Measurements from ENCODE around the gene STT3B.

STT3B gene

GRCh38 chr3:31522152-31522551, 10.6 kb upstream of the STT3B start:
- DNase-seq = peak; percentile 87

- peak; percentile 35 for DNase-seq
These were observed 9.2 kb upstream of the STT3B start for GRCh38 chr3:31523543-31523942.

- DNase-seq = no peak
These were observed 7.2 kb upstream of the STT3B start for GRCh38 chr3:31525532-31525931.

- no peak for DNase-seq
These were observed 3.3 kb upstream of the STT3B start for GRCh38 chr3:31529421-31529820.

- DNase-seq = peak; percentile 58
These were observed 2.4 kb upstream of the STT3B start for GRCh38 chr3:31530039-31530959.

- DNase-seq = peak; percentile 33
These were observed 1.8 kb upstream of the STT3B start for GRCh38 chr3:31530960-31531335.

- peak; percentile 57 for DNase-seq
These were observed 1.2 kb upstream of the STT3B start for GRCh38 chr3:31531452-31531991.

GRCh38 chr3:31531992-31532586, 636 bp upstream of the STT3B start:
- DNase-seq = peak; percentile 100

- DNase-seq = peak; percentile 62
These were observed 692 bp downstream of the STT3B start for GRCh38 chr3:31533169-31534064.

GRCh38 chr3:31534065-31534425, 1.3 kb downstream of the STT3B start:
- peak; percentile 72 for DNase-seq

- peak; percentile 51 for DNase-seq
These were observed 3.8 kb downstream of the STT3B start for GRCh38 chr3:31536497-31536896.

- no peak for DNase-seq
These were observed 6.1 kb downstream of the STT3B start for GRCh38 chr3:31538801-31539200.

- no peak for DNase-seq
These were observed 6.5 kb downstream of the STT3B start for GRCh38 chr3:31539275-31539674.

GRCh38 chr3:31541089-31541488, 8.4 kb downstream of the STT3B start:
- DNase-seq = peak; percentile 43

- DNase-seq = no peak
These were observed 9.5 kb downstream of the STT3B start for GRCh38 chr3:31542246-31542645.

GRCh38 chr3:31543375-31543774, 10.7 kb downstream of the STT3B start:
- DNase-seq = peak; percentile 19

- peak; percentile 40 for DNase-seq
These were observed 11.9 kb downstream of the STT3B start for GRCh38 chr3:31544634-31545033.

GRCh38 chr3:31546162-31546561, 13.4 kb downstream of the STT3B start:
- no peak for DNase-seq

GRCh38 chr3:31546725-31547124, 14.0 kb downstream of the STT3B start:
- no peak for DNase-seq

- DNase-seq = peak; percentile 70
These were observed 17.9 kb downstream of the STT3B start for GRCh38 chr3:31550452-31551251.

GRCh38 chr3:31551646-31552045, 18.9 kb downstream of the STT3B start:
- peak; percentile 47 for DNase-seq

GRCh38 chr3:31552103-31552502, 19.4 kb downstream of the STT3B start:
- no peak for DNase-seq

Data from hematopoietic multipotent progenitor cell treated with erythropoietin and hydrocortisone succinate and interleukin-3 and kit ligand, for 4 days (in vitro differentiated cells).